ENCODE measurements around the gene MPST. TPM values are rescaled to one million over a fixed set of nuclear protein-coding genes. Genes with fewer than 3 reads are reported as not detected.

The MPST gene
- total RNA-seq, 2 experiments from 2014 or later, result 61.8 to 124 TPM

DNA sequence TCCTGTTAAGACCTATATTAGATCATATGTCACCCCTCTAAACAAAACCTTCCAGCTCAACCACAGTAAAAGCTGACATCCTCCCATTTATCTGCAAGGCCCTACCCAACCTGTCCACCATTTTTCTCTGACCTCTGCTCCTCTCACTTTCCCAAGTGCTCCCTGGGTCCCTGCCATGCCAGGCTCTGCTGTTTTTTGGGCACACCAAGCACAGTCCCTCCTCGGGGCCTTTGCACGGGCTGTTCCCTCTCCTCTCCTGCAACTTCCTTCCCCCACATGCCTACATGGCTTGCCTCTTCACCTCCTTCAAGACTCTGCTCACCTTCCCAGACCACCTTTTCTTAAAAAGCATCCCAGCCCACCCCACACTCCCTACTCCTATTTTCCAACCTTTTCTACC, 10.1 kb upstream of the MPST start:
- Histone ChIP-seq H3K4me1 (ENCODE audit: insufficient read depth, low read length, poor library complexity, severe bottlenecking) (no peaks in the 10 kb centered on the region), H3K4me3 (ENCODE audit: low read depth, low read length, poor library complexity, severe bottlenecking) (no peak overlapping the region), H3K9me3 (ENCODE audit: low read length) (no peaks in the 10 kb centered on the region), H3K79me2 (ENCODE audit: insufficient read depth, low read depth, low read length) (no peaks in the 10 kb centered on the region), H3K4me2 (ENCODE audit: low read length) (no peak overlapping the region), H3K36me3 (ENCODE audit: insufficient read depth, low read length) (no peaks in the 10 kb centered on the region), H3K27ac (ENCODE audit: low read depth, low read length, poor library complexity, severe bottlenecking) (no peak overlapping the region), H2AFZ (ENCODE audit: low read length) (no peak overlapping the region), H4K20me1 (ENCODE audit: insufficient read depth, low read length) (no peaks in the 10 kb centered on the region), H3K9me2 (ENCODE audit: insufficient read depth, low read length) (no peaks in the 10 kb centered on the region)
- intact Hi-C loops (cut with micrococcal nuclease; ENCODE audit: unreplicated experiment), result no loop called here
- no TSS peak for BruUV-seq (replicated peaks)
- POLR2A ChIA-PET, result interaction anchor here (0.6 kb wide), 1 partner anchor 11 kb away, joined by 3 read pairs; no protein-coding TSS in a partner anchor
- CTCF ChIA-PET (ENCODE audit: unreplicated experiment), result no interaction called here
- DNase-seq (ENCODE audit: low spot score), result no peak
- TF ChIP-seq EZH2phosphoT487 (IDR thresholded peaks at IDR 0.05; ENCODE audit: borderline replicate concordance, low read depth, low read length), result no peak
- TF ChIP-seq, protein P1, sequence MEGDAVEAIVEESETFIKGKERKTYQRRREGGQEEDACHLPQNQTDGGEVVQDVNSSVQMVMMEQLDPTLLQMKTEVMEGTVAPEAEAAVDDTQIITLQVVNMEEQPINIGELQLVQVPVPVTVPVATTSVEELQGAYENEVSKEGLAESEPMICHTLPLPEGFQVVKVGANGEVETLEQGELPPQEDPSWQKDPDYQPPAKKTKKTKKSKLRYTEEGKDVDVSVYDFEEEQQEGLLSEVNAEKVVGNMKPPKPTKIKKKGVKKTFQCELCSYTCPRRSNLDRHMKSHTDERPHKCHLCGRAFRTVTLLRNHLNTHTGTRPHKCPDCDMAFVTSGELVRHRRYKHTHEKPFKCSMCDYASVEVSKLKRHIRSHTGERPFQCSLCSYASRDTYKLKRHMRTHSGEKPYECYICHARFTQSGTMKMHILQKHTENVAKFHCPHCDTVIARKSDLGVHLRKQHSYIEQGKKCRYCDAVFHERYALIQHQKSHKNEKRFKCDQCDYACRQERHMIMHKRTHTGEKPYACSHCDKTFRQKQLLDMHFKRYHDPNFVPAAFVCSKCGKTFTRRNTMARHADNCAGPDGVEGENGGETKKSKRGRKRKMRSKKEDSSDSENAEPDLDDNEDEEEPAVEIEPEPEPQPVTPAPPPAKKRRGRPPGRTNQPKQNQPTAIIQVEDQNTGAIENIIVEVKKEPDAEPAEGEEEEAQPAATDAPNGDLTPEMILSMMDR (conservative IDR thresholded peaks at IDR 0.05; ENCODE audit: low read length), result no peak

DNA sequence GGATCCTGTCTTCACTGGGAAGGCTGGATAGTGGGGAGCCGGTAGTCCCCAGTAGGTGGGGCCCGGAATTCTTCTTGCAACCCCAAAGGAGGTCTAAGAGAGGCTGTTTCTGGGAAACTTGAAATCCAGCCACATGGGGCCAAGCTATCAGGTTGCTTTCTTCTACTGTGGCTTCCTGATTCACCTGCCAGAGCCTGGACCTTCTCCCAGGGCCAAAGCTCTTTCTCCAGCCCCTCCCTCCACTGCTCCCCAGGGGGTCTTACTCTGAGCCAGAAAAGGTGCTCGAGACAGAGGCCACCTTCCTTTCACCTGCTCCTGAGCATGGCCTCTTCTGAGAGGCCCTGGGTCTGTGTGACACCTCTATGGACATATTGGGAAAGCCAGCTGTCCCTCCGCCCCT, 9.4 kb upstream of the MPST start:
- no peaks in the 10 kb centered on the region for H3K79me2 ChIP-seq (ENCODE audit: insufficient read depth, low read depth, low read length)
- BruUV-seq (replicated peaks), result no TSS peak
- POLR2A ChIA-PET, result no interaction called here
- no peaks in the 10 kb centered on the region for H3K9me2 ChIP-seq (ENCODE audit: insufficient read depth, low read length)
- H3K27ac ChIP-seq (ENCODE audit: low read depth, low read length, poor library complexity, severe bottlenecking), result no peak overlapping the region
- no peak overlapping the region for H3K4me2 ChIP-seq (ENCODE audit: low read length)
- no peaks in the 10 kb centered on the region for H3K9me3 ChIP-seq (ENCODE audit: low read length)
- TF ChIP-seq, protein P1 (conservative IDR thresholded peaks at IDR 0.05; ENCODE audit: low read length), result no peak
- TF ChIP-seq EZH2phosphoT487 (IDR thresholded peaks at IDR 0.05; ENCODE audit: borderline replicate concordance, low read depth, low read length), result no peak
- DNase-seq (ENCODE audit: low spot score), result no peak
- H3K4me3 ChIP-seq (ENCODE audit: low read depth, low read length, poor library complexity, severe bottlenecking), result no peak overlapping the region
- CTCF ChIA-PET (ENCODE audit: unreplicated experiment), result no interaction called here
- intact Hi-C loops (cut with micrococcal nuclease; ENCODE audit: unreplicated experiment), result no loop called here
- H3K36me3 ChIP-seq (ENCODE audit: insufficient read depth, low read length), result no peaks in the 10 kb centered on the region
- no peaks in the 10 kb centered on the region for H3K4me1 ChIP-seq (ENCODE audit: insufficient read depth, low read length, poor library complexity, severe bottlenecking)
- H4K20me1 ChIP-seq (ENCODE audit: insufficient read depth, low read length), result no peaks in the 10 kb centered on the region
- H2AFZ ChIP-seq (ENCODE audit: low read length), result no peak overlapping the region

DNA sequence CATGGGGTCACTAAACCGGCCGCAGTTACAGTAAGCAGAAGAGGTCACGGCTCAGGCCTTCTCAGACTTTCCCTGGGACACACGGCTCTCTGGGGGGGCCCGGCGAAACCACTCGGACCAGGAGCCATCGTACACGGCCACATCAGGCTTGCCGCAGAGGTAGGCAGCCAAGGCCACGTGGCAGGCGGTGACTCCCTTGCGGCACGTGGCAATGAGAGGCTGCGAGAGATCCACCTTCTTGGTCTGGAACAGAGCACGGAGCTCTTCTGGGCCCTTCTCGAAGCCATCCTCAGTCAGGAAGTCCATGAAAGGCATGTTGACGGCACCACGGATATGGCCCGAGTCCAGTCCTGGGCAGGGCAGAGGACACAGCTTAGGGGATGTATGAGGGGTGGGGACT, 8.6 kb upstream of the MPST start:
- Histone ChIP-seq H2AFZ (ENCODE audit: low read length) (no peak overlapping the region), H3K79me2 (ENCODE audit: insufficient read depth, low read depth, low read length) (no peaks in the 10 kb centered on the region), H3K9me3 (ENCODE audit: low read length) (no peaks in the 10 kb centered on the region), H3K36me3 (ENCODE audit: insufficient read depth, low read length) (no peaks in the 10 kb centered on the region), H3K9me2 (ENCODE audit: insufficient read depth, low read length) (no peaks in the 10 kb centered on the region), H3K4me2 (ENCODE audit: low read length) (no peak overlapping the region), H3K4me3 (ENCODE audit: low read depth, low read length, poor library complexity, severe bottlenecking) (no peak overlapping the region), H3K4me1 (ENCODE audit: insufficient read depth, low read length, poor library complexity, severe bottlenecking) (no peaks in the 10 kb centered on the region), H4K20me1 (ENCODE audit: insufficient read depth, low read length) (no peaks in the 10 kb centered on the region), H3K27ac (ENCODE audit: low read depth, low read length, poor library complexity, severe bottlenecking) (no peak overlapping the region)
- ChIA-PET POLR2A (no interaction called here), CTCF (ENCODE audit: unreplicated experiment) (no interaction called here)
- intact Hi-C loops (cut with micrococcal nuclease; ENCODE audit: unreplicated experiment), result no loop called here
- BruUV-seq (replicated peaks), result no TSS peak
- DNase-seq (ENCODE audit: low spot score), result no peak
- TF ChIP-seq EZH2phosphoT487 (IDR thresholded peaks at IDR 0.05; ENCODE audit: borderline replicate concordance, low read depth, low read length), result no peak
- TF ChIP-seq, protein P1 (conservative IDR thresholded peaks at IDR 0.05; ENCODE audit: low read length), result no peak
